Measurements from ENCODE around the gene STPG1.

STPG1 gene

GRCh38 chr1:24369199-24369598, 44.4 kb downstream of the STPG1 start:
- no peak for DNase-seq

GRCh38 chr1:24366707-24367106, 46.9 kb downstream of the STPG1 start:
- DNase-seq, result no peak

- DNase-seq, result peak in 1 of 2 donors; percentile 31
Observed at GRCh38 chr1:24364975-24365678, 48.5 kb downstream of the STPG1 start.

GRCh38 chr1:24364605-24364974, 49.0 kb downstream of the STPG1 start:
- DNase-seq, result no peak

- DNase-seq, result no peak
Observed at GRCh38 chr1:24363994-24364393, 49.6 kb downstream of the STPG1 start.

- no peak for DNase-seq
Observed at GRCh38 chr1:24362982-24363614, 50.5 kb downstream of the STPG1 start.

GRCh38 chr1:24362396-24362795, 51.2 kb downstream of the STPG1 start:
- DNase-seq, result no peak

- no peak for DNase-seq
Observed at GRCh38 chr1:24361811-24362210, 51.8 kb downstream of the STPG1 start.

GRCh38 chr1:24360681-24361080, 52.9 kb downstream of the STPG1 start:
- no peak for DNase-seq

GRCh38 chr1:24357038-24357437, 56.5 kb downstream of the STPG1 start:
- no peak for DNase-seq

GRCh38 chr1:24355466-24355865, 58.1 kb downstream of the STPG1 start:
- no peak for DNase-seq

- DNase-seq, result no peak
Observed at GRCh38 chr1:24353292-24353891, 60.2 kb downstream of the STPG1 start.

- peak; percentile 57 to 67 for DNase-seq
Observed at GRCh38 chr1:24351918-24352627, 61.5 kb downstream of the STPG1 start.

- DNase-seq, result no peak
Observed at GRCh38 chr1:24351247-24351646, 62.3 kb downstream of the STPG1 start.

GRCh38 chr1:24349891-24350290, 63.7 kb downstream of the STPG1 start:
- no peak for DNase-seq

GRCh38 chr1:24348196-24348595, 65.4 kb downstream of the STPG1 start:
- DNase-seq, result no peak

GRCh38 chr1:24347159-24347934, 66.2 kb downstream of the STPG1 start:
- no peak for DNase-seq

GRCh38 chr1:24345334-24345733, 68.2 kb downstream of the STPG1 start:
- no peak for DNase-seq

- DNase-seq, result no peak
Observed at GRCh38 chr1:24344090-24344742, 69.4 kb downstream of the STPG1 start.

GRCh38 chr1:24343412-24344089, 70.0 kb downstream of the STPG1 start:
- no peak for DNase-seq

- no peak for DNase-seq
Observed at GRCh38 chr1:24341260-24341659, 72.3 kb downstream of the STPG1 start.

- no peak for DNase-seq
Observed at GRCh38 chr1:24340770-24341169, 72.8 kb downstream of the STPG1 start.
